ENCODE data around the gene JUP. TPM values are rescaled to one million over a fixed set of nuclear protein-coding genes. Genes with fewer than 3 reads are reported as not detected.

The JUP gene
- total and polyA plus RNA-seq, 8 donors: 94.2 to 148 (median 119) TPM

DNA sequence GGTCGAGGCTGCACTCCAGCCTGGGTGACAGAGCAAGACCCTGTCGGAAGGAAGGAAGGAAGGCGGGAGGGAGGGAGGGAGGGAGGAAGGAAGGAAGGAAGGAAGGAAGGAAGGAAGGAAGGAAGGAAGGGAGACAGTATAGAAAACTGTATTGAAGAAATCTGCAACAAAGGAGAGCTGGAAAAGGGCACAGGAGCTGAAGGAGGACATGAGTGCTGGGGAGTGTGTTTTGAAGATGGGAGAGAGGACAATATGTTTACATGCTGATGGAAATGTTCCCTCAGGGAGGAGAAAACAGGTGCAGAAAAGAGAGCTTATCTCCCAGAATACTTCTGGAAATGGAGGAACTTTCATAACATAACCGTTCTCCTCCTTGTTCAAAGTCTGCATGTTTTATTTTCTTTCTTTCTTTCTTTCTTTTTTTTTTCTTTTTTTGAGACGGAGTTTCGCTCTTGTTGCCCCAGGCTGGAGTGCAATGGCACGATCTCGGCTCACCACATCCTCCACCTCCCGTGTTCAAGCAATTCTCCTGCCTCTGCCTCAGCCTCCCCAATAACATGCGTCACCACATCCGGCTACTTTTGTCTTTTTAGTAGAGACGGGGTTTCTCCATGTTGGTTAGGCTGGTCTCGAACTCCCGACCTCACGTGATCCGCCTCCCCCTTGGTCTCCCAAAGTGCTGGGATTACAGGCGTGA lies 49.4 kb downstream of the JUP start:
- TF ChIP-seq, protein P1, sequence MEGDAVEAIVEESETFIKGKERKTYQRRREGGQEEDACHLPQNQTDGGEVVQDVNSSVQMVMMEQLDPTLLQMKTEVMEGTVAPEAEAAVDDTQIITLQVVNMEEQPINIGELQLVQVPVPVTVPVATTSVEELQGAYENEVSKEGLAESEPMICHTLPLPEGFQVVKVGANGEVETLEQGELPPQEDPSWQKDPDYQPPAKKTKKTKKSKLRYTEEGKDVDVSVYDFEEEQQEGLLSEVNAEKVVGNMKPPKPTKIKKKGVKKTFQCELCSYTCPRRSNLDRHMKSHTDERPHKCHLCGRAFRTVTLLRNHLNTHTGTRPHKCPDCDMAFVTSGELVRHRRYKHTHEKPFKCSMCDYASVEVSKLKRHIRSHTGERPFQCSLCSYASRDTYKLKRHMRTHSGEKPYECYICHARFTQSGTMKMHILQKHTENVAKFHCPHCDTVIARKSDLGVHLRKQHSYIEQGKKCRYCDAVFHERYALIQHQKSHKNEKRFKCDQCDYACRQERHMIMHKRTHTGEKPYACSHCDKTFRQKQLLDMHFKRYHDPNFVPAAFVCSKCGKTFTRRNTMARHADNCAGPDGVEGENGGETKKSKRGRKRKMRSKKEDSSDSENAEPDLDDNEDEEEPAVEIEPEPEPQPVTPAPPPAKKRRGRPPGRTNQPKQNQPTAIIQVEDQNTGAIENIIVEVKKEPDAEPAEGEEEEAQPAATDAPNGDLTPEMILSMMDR (IDR thresholded peaks at IDR 0.05): no peak
- Histone ChIP-seq H3K27me3 (peaks cover 43 to 58% of the 10 kb centered on the region in 2 donors), H3K4me1 (peaks cover 14 to 15% of the 10 kb centered on the region in 2 donors), H3K9me3 (no peaks in the 10 kb centered on the region), H3K4me3 (no peak overlapping the region), H3K27ac (no peak overlapping the region), H3K36me3 (no peaks in the 10 kb centered on the region)
- intact Hi-C loops (cut with DNase I): loop anchor here in 1 of 2 donors (10.0 kb wide), 1 partner anchor 68 kb away; no protein-coding TSS in a partner anchor
- no peak for DNase-seq
- no peak for ATAC-seq

DNA sequence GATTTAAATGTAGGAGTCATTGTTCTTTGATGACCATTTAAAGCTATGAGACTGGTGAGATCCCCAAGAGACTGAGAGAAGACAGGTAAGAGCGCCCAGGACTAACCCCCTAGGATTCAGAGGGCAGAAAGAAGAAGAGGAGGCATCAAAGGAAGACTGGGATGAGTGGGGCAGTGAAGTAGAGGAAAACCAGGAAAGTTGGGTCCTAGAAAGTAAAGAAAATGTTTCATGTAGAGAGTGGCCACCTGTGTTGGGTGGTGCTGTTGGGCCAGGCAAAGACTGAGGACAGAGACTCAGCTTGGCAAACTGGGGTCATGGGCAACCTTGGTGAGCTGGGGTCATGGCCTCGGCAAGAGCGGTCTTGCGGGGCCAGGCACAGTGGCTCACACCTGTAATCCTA lies 50.8 kb downstream of the JUP start:
- intact Hi-C loops (cut with DNase I): loop anchor here in 1 of 2 donors (10.0 kb wide), 1 partner anchor 69 kb away; no protein-coding TSS in a partner anchor

DNA sequence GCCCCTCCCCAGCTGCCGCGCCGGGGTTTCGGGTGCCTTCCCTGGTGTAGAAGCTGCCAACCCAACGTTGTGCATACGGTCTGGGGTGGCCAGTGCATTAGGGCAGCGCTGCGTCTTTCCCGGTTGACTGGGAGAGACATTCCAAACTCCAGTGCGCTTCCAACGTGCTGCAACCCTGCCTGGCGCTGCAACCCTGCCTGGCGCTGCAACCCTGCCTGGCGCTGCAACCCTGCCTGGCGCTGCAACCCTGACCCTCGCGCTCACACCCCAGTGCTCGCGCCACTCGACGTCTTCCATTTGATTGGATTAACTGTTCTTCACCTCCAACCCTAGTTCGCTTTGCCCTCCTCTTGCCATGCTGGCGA lies 51.6 kb downstream of the JUP start:
- DNase-seq: peak in 1 of 4 donors; percentile 48
- peaks cover 14 to 15% of the 10 kb centered on the region in 2 donors for H3K4me1 ChIP-seq
- H3K4me3 ChIP-seq: peak overlapping the region; percentile 21 to 32
- peaks cover 43 to 80% of the 10 kb centered on the region in 2 donors for H3K27me3 ChIP-seq
- intact Hi-C loops (cut with DNase I): loop anchor here in 1 of 2 donors (10.0 kb wide), 1 partner anchor 70 kb away; no protein-coding TSS in a partner anchor
- peak; percentile 4 for ATAC-seq
- H3K36me3 ChIP-seq: no peaks in the 10 kb centered on the region
- no peak overlapping the region for H3K27ac ChIP-seq
- no peaks in the 10 kb centered on the region for H3K9me3 ChIP-seq
- TF ChIP-seq, protein P1 (IDR thresholded peaks at IDR 0.05): no peak

More for the DNA sequence above, 50.8 kb downstream of the JUP start:
- H3K9me3 ChIP-seq: no peaks in the 10 kb centered on the region
- DNase-seq (no peak), ATAC-seq (no peak)
- peaks cover 43 to 72% of the 10 kb centered on the region in 2 donors for H3K27me3 ChIP-seq
- no peak overlapping the region for H3K27ac ChIP-seq
- peaks cover 14 to 15% of the 10 kb centered on the region in 2 donors for H3K4me1 ChIP-seq
- no peaks in the 10 kb centered on the region for H3K36me3 ChIP-seq
- no peak overlapping the region for H3K4me3 ChIP-seq
- TF ChIP-seq, protein P1 (IDR thresholded peaks at IDR 0.05): no peak

DNA sequence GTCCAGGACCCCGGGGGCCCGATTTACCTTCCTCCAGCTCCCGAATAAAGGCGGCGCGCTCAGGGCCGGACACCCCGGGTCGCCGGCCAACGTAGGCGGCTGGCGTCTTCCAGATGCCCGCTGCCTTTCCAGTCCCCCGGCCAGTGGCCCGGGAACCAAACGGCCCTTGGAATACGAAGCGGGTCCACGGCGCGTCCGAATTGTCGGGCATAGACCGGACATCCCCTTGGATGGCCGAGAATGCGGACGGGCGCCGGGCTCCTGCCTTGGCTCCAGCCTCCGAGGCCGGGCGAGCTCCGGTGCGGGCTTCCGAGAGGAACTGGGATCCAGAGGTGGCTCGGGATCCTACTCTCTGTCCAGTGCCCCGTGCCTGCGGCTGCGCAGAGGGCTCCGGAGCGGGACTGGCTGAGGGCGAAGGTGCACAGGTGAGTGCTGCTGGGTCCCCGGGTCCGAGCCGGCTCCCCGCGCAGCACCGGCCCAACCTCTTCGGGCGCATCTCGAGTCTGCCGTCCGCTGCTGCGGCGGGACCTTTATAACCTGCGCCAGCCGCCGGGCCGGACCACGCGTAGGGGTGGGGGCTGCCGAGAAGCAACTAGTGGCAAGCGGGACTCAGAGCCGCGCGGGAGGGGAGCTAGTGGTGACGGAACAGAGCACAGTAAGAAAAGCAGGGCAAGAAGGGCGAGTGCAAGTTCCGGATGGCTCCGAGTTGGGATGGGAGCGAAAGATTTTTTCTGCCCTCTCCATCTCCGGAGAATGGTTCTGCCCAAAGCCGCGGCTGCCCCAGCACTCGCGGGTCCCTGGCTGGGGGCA lies 52.2 kb downstream of the JUP start, which contains the start of gene HAP1:
Gene HAP1 (minus strand): TSS at position 505 of the 810 bp plus-strand sequence. CDS start 9 bp downstream, at position 496.
- no peaks in the 10 kb centered on the region for H3K36me3 ChIP-seq
- H3K4me3 ChIP-seq: peak within 1 kb of the TSS; percentile 21 to 32
- DNase-seq: peak in 1 of 4 donors; percentile 83
- TF ChIP-seq, protein P1 (IDR thresholded peaks at IDR 0.05): no peak
- ATAC-seq: peak; percentile 22
- intact Hi-C loops (cut with DNase I): loop anchor here in 1 of 2 donors (10.0 kb wide), 1 partner anchor 70 kb away; no protein-coding TSS in a partner anchor
- peaks cover 14 to 15% of the 10 kb centered on the region in 2 donors for H3K4me1 ChIP-seq
- H3K27ac ChIP-seq: no peak within 1 kb of the TSS
- H3K27me3 ChIP-seq: peaks cover 43 to 80% of the 10 kb centered on the region in 2 donors
- H3K9me3 ChIP-seq: no peaks in the 10 kb centered on the region

Data from left lung (tissue), 10 donors.